ENCODE measurements around the gene ZNF232. TPM values are rescaled to one million over a fixed set of nuclear protein-coding genes. Genes with fewer than 3 reads are reported as not detected.
"Not testable (repeated sequence)": the region's sequence is repeated elsewhere in the genome, so short reads cannot be mapped to it uniquely, and the experiment has no call there.

Gene ZNF232
- 5.9 TPM for total RNA-seq

DNA sequence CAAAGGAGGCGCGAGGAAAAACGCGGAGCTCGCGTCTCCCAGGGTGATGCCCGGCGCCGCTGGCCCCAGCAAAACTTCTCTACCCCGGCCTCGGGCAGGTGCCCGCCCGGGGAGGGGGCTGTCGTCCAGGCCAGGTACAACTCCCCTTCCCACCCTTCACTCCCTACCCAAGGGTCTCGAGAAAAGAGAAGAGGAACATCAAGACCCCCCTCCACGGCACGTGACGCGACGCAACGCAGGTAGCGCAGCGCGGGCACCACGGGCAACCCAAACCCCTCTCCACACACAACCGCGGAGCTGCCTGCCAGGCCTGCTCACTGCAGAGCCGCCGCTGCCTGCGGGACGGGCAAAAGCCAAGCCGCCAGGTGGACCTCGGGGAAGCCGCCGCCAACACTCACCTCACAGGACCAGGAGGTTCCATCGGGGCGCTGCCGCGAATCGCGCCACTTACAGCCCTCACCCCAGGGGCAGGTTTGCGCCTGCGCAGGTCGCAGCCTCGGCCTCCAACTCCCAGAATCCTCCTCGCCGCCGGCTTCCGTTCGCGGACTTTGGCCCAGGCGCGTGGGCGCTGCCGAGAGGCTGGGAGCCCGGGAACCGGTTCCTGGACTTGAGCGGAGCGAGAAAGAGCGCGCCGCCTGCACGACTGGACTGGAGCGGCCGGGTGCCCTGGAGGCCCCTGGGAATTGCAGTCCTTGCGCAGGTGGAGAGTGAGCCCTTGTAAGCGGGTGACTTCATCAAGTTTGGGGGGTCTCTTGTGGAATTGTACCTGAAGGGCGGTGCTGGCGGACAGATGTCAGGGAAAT is at the start of gene ZNF232:
ZNF232 (minus strand) TSS at position 477 of the 803 bp plus-strand sequence; CDS start at position 421, 56 bp downstream.
- DNase-seq (ENCODE audit: low spot score), result peak; percentile 96

DNA sequence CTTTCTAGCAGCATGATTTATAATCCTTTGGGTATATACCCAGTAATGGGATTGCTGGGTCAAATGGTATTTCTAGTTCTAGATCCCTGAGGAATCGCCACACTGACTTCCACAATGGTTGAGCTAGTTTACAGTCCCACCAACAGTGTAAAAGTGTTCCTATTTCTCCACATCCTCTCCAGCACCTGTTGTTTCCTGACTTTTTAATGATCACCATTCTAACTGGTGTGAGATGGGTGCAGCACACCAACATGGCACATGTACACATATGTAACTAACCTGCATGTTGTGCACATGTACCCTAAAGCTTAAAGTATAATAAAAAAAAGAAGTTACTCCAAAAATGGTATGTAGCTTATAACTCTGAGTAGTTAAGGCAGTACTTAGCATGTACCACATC is 49.0 kb upstream of the ZNF232 start:
- DNase-seq (ENCODE audit: low spot score), result not testable (repeated sequence)

DNA sequence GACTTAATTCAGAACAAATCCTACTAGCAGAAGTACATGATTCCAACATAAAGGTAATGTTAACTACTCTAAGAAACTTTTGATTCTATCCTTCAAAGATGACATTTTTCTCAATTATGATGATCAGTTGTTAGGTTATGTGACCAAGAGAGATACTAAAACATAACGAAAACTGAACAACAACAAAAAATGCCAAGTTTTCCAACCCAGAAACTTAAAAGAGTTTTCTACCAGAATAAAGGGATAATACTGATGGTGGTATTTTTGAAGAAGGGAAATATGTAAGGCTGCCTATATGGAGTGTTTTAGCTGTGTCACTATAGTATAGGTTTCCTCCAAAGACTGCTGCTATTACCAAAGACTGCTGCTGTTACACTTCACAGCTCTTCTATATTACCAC is 34.4 kb upstream of the ZNF232 start:
- DNase-seq (ENCODE audit: low spot score), result not testable (repeated sequence)

DNA sequence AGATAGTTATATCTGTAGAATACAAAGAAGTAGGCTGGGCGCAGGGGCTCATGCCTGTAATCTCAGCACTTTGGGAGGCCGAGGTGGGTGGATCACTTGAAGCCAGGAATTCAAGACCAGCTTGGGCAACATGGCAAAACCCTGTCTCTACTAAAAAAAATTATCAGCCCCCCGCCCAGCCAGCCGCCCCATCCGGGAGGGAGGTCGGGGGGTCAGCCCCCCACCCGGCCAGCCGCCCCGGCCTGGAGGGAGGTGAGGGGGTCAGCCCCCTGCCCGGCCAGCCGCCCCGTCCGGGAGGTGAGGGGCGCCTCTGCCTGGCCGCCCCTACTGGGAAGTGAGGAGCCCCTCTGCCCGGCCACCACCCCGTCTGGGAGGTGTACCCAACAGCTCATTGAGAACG is 31.2 kb upstream of the ZNF232 start:
- DNase-seq (ENCODE audit: low spot score), result not testable (repeated sequence)

DNA sequence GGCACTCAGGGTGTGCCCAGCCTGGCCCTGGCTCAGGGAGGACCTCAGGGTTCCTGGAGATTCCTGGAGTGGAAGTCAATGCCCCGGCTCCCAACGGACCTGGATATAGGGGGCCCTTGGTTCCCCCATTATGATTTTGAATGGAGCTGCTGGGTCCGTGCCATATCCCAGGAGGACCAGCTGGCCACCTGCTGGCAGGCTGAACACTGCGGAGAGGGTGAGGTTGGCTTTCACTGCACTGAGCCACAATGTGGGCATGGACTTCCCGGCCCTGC is 27.7 kb upstream of the ZNF232 start:
- DNase-seq (ENCODE audit: low spot score), result no peak

DNA sequence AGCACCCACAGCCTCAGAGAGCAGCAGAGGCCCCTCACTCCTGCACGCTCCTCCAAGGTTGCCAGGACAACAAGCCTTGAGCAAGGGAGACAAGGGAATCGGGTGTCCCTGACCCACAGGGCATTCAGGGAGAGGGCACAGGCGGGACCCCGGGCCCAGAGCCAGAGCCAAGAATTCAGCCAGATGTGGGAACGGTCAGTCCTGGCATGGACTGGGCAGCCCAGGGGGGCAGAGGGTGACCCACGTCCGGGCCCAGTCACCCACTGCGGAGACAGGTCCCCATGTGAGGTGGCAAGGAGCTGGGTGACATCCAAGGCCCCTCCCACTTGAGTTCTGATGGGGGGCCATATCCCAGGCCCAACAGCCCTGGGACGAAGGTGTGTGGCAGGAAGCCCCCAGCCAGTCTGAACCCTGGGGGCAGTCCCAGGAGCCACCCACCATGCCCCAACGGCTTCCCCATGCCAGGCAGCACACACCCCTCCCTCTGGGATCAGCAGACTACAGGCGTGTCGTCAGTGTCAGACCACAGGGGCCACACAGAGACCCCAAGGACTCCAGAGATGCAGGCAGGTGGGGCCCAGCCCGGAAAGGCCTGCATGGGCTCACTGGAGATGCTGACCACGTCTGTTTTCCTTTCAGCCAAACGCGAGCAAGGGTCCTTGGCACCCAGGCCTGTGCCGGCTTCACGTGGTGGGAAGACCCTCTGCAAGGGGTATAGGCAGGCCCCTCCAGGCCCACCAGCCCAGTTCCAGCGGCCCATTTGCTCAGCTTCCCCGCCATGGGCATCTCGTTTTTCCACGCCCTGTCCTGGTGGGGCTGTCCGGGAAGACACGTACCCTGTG is 27.2 kb upstream of the ZNF232 start:
- DNase-seq (ENCODE audit: low spot score), result no peak

DNA sequence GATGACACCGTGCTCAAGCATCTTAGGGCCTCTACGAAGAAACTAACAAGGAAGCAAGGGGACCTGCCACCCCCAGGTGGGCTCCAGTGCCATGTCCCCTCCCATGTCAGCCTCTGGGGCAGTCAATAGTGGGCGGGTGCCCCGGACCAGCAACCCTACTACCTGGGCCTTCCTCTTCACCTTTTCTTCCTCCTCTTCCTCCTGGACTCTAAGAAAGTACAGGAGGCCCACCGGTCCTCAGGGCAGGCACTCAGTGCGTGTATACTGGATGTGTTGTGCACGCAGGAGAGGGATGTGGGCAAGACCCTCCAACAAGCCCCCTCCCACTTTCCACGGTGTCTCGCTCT is 26.5 kb upstream of the ZNF232 start:
- not testable (repeated sequence) for DNase-seq (ENCODE audit: low spot score)

DNA sequence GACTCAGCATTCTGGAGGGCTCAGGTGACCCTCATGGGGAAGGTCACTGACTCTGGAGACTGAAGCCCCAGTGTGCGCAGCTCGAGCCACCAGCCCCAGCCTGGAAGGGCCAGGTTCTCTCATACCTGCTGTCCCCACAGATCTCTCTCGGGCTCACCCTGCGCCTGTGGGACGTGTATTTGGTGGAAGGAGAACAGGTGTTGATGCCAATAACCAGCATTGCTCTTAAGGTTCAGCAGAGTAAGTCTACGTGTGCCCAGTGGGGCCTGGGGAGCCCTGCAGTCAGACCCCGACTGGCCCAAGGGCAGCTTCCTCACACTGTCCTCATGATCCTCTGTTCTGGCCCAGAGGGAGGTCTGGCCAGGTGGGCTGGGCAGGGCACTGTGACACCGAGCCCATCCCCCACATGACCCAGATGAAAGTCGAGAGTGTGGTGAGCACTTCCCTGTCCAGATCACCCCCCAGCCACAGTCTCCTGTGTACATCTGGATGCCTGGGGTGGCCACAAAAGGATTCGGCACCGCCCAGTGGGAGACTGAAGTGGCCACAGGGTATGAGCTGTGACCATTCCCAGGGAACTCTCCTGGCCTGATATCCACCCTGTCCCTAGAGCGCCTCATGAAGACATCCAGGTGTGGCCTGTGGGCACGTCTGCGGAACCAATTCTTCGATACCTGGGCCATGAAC is 26.0 kb upstream of the ZNF232 start:
- DNase-seq (ENCODE audit: low spot score), result not testable (repeated sequence)

DNA sequence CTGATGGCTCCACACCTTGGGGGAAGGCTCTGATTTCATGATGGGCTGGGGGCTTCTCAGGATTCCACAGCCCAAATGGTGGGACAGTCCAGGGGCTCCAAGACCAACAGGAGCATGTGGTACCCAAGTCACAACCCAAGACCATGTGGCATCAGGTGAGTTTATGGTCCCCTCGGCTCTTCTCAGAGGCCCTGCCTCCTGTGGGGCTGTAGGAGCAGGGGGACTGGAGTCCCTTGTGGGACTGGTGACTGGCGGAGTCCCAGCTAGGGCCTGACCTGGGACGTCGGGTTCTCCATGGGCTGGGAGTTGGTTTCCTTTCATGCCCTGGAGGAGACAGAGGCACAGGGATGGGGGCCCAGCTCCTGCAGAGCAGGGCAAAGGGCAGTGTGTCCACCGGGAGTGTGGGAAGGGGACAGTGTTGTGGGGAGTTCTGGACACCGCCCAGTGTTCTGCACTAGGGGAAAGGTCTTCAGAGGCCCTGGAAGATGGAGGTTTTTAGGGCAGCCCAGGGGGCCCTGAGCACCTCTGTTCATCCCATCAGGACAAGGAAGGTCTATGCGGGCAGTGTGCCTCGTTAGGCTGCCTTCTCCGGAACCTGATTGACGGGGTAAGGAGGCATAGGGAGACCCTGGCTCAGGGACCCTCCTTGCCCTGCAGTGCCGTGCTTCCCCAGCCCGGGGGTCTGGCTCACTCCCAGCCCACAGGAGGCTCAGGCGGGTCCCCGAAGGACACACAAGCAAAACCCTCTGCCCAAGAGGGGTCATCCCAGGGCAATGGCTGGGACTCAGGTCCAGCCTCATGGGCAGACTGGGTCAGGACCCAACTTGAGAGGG is 25.1 kb upstream of the ZNF232 start:
- not testable (repeated sequence) for DNase-seq (ENCODE audit: low spot score)

DNA sequence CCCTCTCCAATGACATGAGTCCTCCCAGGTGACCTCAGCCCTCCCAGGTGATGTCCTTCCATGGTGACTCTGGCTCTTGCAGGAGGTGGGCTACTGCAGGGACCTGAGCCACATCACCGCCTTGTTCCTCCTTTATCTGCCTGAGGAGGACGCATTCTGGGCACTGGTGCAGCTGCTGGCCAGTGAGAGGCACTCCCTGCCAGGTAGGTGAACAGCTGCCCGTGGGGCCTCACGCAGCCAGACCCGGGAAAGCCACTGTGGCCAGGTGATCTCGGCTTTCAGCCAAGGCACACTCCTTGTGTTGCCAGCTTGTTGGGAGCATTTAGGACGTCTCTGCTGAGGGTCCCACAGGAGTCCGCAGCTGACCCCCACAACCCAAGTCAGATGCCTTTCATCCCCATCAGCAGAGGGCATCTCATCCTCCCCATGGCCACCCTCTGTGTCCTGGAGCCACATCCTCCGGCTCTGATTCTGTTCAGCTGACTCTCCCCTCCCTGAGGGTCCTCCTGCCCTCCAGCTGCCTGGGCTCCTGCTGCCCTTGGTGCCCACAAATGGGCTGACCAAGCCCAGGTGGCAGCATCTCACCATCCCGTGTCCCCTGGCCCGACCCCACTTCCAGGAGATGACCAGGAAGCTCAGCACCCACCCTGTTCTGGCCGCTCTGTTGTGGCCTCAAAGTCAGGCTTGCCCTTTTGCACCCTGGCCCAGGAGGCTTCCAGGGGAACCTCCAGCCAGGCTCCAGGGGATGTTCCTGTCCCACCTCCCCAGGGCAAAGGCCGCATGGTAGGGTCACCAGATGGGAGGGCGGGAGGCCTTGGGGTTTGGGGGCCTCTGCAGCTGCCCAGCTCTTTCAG is 24.3 kb upstream of the ZNF232 start:
- DNase-seq (ENCODE audit: low spot score), result no peak

DNA sequence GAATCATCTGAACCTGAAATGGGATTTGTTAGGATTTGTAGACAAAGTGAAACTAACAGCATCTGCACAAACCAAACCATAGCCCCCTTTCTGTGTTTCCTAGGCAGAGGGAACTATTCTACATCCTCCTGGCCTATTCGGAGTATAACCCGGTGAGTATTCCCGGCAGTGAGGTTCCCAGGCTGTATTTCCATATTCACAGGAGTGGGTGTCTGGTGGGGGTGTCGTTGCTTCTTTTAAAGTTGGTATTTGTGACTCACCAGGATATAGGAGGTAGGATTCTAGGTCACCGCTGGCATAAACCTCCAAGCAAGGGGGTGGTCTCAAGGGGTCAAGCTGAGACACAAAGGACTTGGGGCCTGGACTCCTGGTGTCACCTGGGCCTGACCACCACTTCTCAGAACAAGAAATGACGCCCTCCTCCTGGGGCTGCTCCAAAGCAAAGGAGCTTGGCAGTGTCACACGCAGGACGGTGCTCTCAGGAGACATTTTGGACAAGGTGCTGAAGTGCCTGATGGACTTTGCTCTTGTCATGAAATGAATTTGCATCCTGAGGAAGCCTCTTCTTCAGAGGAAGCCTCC is 23.5 kb upstream of the ZNF232 start:
- not testable (repeated sequence) for DNase-seq (ENCODE audit: low spot score)

DNA sequence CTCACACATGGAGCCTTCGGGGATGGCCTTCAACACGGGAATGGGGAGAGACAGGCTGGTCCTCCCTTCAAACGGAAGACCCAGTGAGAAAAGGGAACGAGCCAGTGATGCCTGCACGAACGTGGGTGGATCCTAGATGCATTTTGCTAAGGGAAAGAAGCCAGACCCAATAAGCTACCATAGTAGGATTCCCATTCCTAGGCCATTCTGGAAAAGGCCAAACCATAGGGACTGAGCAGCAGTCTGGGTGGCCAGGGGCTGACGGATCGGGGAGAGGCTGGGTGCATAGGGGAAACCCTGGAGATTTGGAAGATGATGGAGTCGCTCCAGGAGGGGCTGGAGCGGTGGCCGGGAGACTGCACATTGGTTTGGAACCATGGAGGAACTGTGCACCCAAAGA is 22.9 kb upstream of the ZNF232 start:
- not testable (repeated sequence) for DNase-seq (ENCODE audit: low spot score)

DNA sequence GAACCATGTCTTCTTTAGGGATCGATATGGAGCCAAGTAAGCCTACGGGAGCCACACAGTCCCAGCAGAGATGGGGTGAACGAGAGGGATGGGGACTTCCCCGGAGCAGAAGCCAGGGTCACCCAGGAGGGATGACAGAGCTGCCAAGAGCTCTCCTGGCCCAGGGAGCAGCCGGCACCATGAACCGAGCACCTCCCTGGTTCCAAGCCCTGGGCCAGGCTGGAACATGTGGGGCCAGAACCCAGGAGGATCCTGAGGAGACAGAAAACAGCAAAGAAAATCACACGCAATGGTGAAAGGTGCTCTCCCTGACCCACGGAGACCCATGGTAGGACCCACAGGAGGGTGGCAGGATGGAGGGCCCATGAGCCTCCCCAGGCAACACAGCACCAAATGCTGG is 22.3 kb upstream of the ZNF232 start:
- not testable (repeated sequence) for DNase-seq (ENCODE audit: low spot score)

DNA sequence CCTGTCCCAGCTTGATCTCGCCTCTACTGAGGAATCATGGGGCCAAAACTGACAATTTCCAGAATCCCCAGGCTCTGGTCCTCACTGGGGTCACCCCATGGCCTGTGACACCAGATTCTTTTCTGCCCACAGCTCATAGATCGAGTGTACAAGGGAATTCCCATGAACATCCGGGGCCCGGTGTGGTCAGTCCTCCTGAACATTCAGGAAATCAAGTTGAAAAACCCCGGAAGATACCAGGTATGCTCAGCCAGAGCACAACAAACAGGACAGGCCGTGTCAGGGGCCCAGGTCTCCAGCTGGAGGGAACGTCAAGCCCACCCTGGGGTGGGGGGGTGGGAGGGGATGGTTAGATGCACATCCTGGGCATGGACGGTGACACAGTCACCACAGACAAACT is 21.6 kb upstream of the ZNF232 start:
- no peak for DNase-seq (ENCODE audit: low spot score)

DNA sequence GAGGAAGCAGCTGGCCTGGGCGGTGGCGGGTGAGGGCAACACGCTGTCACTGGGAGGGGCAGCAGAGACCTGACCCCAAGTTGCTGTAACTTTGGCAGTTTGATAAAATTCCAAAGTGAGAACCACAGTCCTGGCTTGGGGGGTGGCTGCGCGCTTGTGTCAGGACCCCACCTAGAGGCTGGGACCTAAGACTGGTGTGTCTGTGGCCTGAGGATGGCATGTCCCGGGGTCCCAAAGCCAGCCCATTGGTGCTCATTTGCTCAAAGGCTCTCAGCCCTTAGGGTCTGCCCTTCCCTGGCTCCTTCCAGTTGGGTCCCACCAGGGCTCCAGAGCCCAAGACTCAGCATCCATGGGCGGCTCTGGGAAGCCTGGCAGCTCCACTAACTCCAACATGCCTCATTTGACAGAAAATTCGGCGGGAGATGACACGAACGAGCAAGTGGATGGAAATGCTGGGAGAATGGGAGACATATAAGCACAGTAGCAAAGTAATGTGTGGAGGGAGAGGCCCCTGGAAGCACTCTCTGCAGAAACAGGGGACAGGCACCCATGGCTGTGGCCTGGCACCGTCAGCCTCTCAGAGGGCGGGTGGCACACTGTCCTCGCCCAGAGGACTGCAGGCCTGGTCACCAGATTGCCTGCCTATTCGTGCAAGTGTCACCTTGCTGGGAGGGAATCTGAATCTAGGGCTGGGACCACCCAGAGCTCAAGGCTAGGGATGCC is 21.0 kb upstream of the ZNF232 start:
- DNase-seq (ENCODE audit: low spot score), result not testable (repeated sequence)

DNA sequence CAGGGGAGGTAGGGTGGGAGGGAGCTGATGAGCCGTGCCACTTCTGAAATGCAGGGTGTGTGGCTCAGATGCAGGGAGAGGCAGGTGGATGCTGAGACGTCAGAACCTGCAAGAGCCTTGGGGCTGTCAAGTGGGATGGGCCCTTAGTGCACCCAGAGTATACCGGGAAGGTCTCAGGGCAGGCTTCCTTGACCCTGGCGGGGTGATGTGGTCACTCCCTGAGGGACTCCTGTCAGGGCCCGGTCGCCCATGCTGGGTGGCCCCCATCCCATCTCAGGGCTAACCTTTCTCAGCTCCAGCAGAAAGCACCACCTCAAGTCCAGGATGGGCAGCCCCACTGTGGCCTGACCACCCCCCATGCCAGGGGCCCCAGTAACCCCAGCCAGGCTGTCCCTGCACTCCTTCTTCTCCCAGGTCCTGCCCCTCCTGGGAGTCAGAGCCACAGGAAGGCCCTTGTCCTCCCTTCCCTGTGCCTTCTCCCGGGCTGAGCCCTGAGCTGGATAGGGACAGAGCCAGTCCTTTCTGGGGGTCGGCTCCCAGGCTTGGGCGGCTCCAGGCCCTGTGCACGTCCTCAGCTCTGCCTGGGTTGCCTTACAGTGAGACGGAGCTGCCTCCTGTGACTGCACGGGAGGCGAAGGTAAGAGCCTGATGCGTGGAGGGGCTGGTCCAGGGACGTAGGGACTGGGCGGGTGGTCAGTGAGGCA is 20.3 kb upstream of the ZNF232 start:
- peak; percentile 29 for DNase-seq (ENCODE audit: low spot score)

DNA sequence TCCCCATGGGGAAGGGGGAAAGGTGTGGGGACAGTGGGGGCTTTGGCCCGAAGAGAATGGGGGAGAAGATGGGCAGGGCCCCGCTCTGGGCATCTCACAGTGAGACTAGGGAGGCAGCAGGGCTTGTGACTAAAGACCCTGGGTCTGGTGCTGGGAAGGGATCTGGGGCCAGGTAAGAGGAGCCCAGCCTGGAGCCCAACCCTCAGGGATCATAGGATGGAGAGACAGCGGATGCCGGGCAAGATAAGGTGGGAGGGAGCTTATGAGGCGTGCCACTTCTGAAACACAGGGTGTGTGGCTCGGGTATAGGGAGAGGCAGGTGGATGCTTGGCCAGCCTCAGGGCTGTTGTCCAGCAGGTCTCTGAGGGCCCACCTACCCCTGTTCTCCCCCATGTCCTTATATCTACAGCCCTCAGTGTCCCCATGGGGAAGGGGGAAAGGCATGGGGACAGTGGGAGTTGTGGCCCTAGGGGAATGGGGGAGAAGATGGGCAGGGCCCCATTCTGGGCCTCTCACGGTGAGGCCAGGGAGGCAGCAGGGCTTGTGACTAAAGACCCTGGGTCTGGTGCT is 19.6 kb upstream of the ZNF232 start:
- peak; percentile 34 for DNase-seq (ENCODE audit: low spot score)

DNA sequence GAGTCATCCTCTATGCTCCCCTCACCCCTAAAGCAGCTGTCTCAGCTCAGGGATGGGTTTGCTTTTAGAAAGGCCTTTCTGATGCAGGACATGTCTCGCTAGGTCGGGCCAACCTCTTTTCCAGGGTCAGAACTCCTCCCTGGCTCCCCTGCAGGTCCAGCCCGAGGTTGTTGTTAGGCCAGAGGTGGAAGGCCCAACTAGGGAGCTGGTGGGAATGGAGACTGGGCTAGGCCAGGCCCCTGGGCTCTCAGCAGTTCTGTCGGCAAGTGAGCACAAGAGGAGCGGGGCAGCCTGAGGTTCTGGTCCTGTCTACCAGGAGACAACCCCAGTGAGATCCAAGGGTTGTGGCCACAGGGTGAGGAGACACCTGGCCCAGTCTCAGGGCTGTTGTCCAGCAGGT is 19.0 kb upstream of the ZNF232 start:
- not testable (repeated sequence) for DNase-seq (ENCODE audit: low spot score)

DNA sequence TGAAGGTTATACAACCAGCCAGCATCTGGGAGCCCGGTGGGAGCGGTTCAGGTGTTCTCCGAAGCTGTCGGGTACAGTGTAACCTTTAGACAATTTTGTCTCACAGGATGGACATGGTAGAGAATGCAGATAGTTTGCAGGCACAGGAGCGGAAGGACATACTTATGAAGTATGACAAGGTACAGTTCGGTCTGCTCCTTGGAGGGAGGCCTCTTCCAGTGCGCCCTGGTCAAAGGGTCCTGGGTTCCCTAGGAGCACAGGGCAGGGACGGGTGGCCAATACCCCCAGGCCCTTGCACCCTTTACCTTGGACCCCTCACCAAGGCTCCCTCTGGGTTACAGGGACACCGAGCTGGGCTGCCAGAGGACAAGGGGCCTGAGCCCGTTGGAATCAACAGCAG is 18.6 kb upstream of the ZNF232 start:
- DNase-seq (ENCODE audit: low spot score), result peak; percentile 30
